DND-41 (cell line): ENCODE measurements around the gene ANTXR2.

Experiments
- CTCF ChIP-seq: IDR thresholded peaks from 2 replicates; pipeline ENCODE4 v1.5.1; 2012; ENCODE audit warnings: borderline replicate concordance, low read length, moderate library complexity, mild to moderate bottlenecking; ENCODE audit not compliant: poor library complexity, severe bottlenecking; ENCODE audit errors: extremely low read depth
- EZH2 ChIP-seq: IDR thresholded peaks from 3 replicates; pipeline ENCODE4 v1.6.1; 2012; ENCODE audit warnings: borderline replicate concordance, low read depth, mild to moderate bottlenecking, moderate library complexity, low read length, inconsistent platforms; ENCODE audit not compliant: severe bottlenecking

GRCh38 chr4:79977131-79977840, 95.7 kb downstream of the ANTXR2 start:
- no peak for TF ChIP-seq CTCF
- TF ChIP-seq EZH2: no peak
